Measurements from ENCODE around the gene SMU1.
"Not testable (repeated sequence)": the region's sequence is repeated elsewhere in the genome, so short reads cannot be mapped to it uniquely, and the experiment has no call there.

The SMU1 gene

DNA sequence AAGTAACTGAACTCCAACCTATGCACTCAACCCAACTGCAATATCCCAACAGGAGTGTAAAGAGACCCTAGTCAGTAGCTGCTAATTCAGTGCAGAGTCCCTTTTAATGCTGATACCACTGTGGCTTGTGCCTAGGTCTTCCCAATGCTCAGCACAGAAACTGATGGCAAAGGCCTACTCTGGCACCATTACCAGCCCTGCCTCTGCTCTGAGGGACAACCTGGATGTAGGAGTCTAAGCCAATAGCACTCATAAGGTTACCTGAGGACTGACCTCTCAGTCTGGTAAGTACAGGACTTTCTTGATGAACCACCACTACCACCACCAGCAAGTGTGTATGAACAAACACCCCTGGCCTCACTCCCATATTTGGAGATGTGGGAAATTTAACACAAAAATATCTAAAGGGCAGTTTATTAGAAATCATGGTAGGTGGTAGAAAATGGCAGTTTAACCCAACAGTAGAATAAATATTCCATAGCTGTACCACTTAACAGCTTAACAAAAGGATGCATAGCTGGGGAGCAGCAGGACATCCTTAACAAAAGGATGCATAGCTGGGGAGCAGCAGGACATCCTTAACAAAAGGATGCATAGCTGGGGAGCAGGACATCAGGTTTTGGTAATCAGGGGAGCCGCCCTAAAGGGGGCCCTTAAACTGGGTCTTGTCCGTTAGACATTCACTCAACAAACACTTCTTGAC, 62.4 kb downstream of the SMU1 start:
- no peak for DNase-seq (ENCODE audit: low spot score)

DNA sequence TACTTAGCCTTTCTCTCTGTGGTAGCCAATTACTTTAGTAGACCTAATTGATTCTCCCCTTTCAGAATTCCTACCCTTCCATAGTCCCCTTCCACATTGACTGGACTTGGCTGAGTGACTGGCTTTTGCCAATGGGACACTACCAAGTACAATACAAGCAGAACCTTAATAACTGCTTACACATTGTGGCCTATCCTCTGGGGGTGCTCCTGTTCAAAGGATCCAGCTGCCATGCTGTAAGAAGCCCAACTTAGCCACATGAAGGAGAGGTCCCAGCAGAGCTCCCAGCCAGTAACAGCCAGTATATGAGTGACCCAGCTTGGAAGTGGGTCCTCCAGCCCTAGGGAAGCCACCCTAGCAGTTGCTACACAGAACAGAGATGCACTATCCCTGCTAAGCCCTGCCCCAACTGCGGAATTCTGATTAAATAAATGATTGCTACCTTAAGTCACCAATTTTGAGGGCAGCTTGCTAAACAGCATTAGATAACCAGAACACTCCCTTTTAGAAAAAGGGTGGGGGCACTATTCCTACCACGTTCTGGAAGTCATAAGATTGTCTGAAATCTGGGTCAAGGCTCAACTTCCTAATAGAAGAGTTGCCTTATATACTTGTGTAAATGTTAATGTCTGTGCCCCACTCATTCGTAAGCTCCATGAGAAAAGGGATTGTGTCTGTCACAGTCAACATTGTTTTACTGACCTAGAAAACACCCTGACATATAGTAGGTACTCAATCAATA, 64.0 kb downstream of the SMU1 start:
- no peak for DNase-seq (ENCODE audit: low spot score)

DNA sequence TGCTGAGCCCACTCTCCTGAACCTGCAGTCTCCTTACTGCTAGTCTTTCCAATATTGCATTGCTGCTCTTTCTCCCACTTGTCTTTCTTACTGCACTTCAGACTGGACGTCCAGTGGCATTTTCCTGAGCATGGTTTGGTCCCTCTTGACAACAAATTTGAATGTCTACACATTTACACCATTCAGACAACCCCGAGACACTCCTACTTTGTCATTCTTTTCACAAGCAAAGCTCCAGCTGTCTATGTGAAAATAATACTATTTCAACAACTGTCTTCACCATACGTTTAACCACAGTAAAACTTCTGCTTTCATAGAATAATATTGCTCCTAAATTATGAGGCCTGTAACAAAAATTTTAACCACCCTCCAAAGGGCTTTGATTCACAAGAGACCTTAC, 64.6 kb downstream of the SMU1 start:
- DNase-seq (ENCODE audit: low spot score): no peak

DNA sequence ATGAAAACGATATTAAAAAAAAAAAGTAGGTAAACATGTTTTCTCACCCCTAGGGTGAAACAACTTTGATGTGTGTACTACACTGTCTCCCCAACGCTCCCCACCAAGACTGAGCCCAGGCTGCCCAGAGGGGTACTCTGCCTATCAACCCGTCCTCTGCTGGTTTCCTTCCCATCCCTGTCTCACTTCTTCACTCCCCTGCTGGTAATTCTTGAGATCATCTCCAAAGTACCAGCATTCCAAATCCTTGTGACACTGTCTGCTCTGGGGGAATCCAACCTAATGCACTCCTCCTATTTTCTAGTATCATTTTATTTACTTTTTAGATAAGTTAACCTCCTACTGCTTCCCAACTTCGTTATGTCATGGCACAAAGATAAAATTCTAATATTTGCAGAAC, 68.7 kb downstream of the SMU1 start:
- DNase-seq (ENCODE audit: low spot score): no peak

DNA sequence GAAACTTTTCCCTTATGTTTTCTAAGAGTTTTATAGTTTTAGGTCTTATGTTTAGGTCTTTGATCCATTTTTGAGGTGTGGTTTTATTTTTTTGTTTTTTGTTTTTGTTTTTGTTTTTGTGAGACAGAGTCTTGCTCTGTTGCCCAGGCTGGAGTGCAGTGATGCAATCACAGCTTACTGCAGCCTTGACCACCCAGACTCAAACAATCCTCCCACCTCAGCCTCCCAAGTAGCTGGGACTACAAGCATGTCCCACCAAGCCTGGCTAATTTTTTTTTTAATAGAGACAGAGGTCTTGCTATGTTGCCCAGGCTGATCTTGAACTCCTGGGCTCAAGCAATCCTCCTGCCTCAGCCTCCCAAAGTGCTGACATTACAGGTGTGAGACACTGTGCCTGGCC, 71.1 kb downstream of the SMU1 start:
- DNase-seq (ENCODE audit: low spot score): not testable (repeated sequence)

DNA sequence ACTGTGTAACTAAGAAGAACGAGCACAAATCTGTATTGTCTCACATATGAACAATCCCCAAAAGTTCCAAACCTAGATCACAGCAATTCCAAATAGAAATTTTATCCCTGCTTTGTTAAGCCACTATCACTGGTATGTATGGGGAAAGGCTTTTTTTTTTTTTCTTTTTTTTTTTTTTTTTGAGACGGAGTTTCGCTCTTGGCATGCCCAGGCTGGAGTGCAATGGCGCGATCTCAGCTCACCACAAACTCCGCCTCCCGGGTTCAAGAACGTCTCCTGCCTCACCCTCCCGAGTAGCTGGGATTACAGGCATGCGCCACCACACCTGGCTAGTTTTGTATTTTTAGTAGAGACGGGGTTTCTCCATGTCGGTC, 75.8 kb downstream of the SMU1 start:
- not testable (repeated sequence) for DNase-seq (ENCODE audit: low spot score)

DNA sequence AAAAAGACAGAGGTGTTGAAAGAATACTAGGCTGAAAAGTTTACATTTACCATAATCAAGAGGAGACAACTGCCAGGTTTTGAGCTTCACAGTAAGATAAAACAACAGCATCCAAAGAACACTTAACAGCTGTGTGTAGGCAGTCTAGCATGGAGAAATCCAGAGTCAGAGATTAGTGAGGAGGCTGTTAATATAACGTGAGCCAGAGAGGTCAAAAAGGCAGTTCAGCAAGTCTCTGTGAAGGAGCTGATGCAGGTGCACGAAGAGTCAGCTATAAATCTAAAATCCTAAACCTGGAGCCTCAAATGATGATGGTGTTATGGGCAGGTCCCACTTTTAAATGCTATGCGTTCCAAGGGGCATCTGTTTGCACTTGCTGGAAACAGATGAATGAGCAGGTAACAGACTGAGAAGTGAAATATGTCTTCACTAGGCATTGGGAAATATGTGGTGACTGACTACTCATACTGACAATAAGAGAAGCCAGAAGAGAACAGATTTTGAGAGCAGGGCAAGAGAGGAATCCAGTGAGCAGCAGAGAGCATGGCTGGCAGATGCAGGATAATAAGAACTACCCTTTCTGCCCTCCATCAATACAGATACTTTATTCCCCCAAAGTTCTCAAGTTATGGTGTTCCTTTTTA, 83.8 kb downstream of the SMU1 start:
- no peak for DNase-seq (ENCODE audit: low spot score)

DNA sequence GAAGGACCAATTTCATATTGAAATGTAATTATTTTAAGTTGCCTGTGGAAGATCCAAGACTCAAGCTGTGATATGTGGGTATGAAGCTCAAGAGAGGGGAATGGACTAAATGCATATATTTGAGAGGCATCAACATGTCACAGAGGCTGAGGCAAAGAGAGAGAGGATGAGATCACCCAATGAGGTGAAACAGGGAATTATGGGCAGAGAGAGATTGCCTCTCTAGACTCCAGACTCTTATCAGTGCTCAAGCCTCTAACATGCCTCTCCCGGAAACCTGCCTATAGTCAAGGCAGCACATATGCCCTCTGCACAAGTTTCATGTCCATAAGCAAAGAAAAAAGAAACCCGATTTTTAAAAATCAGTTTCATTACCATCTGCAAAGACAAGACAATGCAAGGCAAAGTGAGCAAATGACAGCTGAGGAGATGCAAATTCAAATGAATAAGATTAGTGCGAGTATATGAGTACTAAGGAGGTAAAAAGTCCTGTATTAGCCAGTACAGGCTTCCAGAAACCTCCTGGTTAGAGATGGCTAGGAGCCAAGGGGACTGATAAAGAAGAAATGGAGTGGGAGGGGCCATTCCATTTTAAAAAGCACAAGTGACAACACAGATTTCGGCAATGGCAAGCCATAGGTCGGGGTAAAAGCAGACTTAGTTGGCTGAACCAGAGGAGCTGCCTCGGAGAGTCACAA, 84.4 kb downstream of the SMU1 start:
- no peak for DNase-seq (ENCODE audit: low spot score)
